HG02623 (cell line): Measurements from ENCODE around the gene CREBBP.

ENCODE experiments used
- ATAC-seq: cut with Tn5 transposase; IDR thresholded peaks from one replicate; pipeline ENCODE4 v1.9.1; 2021; ENCODE audit warnings: moderate library complexity; ENCODE audit not compliant: unreplicated experiment

CREBBP gene

GRCh38 chr16:3798838-3799237 is 81.7 kb downstream of the CREBBP start:
- no peak for ATAC-seq

GRCh38 chr16:3797904-3798811 is 82.4 kb downstream of the CREBBP start:
- no peak for ATAC-seq

GRCh38 chr16:3797473-3797872 is 83.0 kb downstream of the CREBBP start:
- no peak for ATAC-seq

- ATAC-seq, result no peak
Observed at GRCh38 chr16:3793161-3793576, 87.3 kb downstream of the CREBBP start.

- no peak for ATAC-seq
Observed at GRCh38 chr16:3792472-3793012, 88.0 kb downstream of the CREBBP start.

GRCh38 chr16:3791701-3792100 is 88.8 kb downstream of the CREBBP start:
- ATAC-seq, result no peak

GRCh38 chr16:3789375-3790099 is 91.0 kb downstream of the CREBBP start:
- no peak for ATAC-seq

- no peak for ATAC-seq
Observed at GRCh38 chr16:3788711-3789374, 91.7 kb downstream of the CREBBP start.

GRCh38 chr16:3787924-3788661 is 92.4 kb downstream of the CREBBP start:
- ATAC-seq, result no peak

GRCh38 chr16:3785413-3785812 is 95.1 kb downstream of the CREBBP start:
- ATAC-seq, result no peak

GRCh38 chr16:3783516-3783915 is 97.0 kb downstream of the CREBBP start:
- ATAC-seq, result no peak

- ATAC-seq, result no peak
Observed at GRCh38 chr16:3782566-3782965, 97.9 kb downstream of the CREBBP start.

GRCh38 chr16:3781421-3781820 is 99.1 kb downstream of the CREBBP start:
- ATAC-seq, result no peak

- no peak for ATAC-seq
Observed at GRCh38 chr16:3780570-3780969, 99.9 kb downstream of the CREBBP start.

- ATAC-seq, result no peak
Observed at GRCh38 chr16:3776316-3776715, 104.2 kb downstream of the CREBBP start.

- no peak for ATAC-seq
Observed at GRCh38 chr16:3774819-3775218, 105.7 kb downstream of the CREBBP start.

GRCh38 chr16:3774156-3774767 is 106.3 kb downstream of the CREBBP start:
- no peak for ATAC-seq

GRCh38 chr16:3773663-3774062 is 106.8 kb downstream of the CREBBP start:
- ATAC-seq, result no peak

- ATAC-seq, result no peak
Observed at GRCh38 chr16:3771513-3771912, 109.0 kb downstream of the CREBBP start.

GRCh38 chr16:3770530-3770929 is 110.0 kb downstream of the CREBBP start:
- no peak for ATAC-seq
